H1 (cell line): ENCODE measurements around the gene LRRC18. TPM values are rescaled to one million over a fixed set of nuclear protein-coding genes. Genes with fewer than 3 reads are reported as not detected.

Experiments
- CTCF ChIA-PET: fragments of 300-600 bp; sonication (Branson Sonifier 250); formaldehyde crosslinking; loops from one replicate; lab custom pipeline; 2021; ENCODE audit not compliant: partially characterized antibody; lab: Charles Lee
- POLR2A ChIA-PET: fragments of 300-600 bp; sonication (Branson Sonifier 250); formaldehyde crosslinking; loops from one replicate; lab custom pipeline; 2021; ENCODE audit warnings: inconsistent platforms; ENCODE audit not compliant: partially characterized antibody; lab: Charles Lee
- DNase-seq, 2 experiments: peaks; one replicate each; pipeline versions ENCODE4 v3.0.0 to v3.0.0-alpha.2; 2010 to 2022; ENCODE audit warnings: low spot score in 2 of 2, low read depth in 1 of 2, mixed read lengths in 1 of 2
- FAIRE-seq: peaks from 2 replicates; lab custom pipeline; 2011; peaks lifted over from hg19 to GRCh38; lab: Jason Lieb, UNC
- H2AFZ ChIP-seq: 2 replicates; pipeline ENCODE4 v1.8.1; 2012; ENCODE audit warnings: low read length, inconsistent platforms
- H2AK5ac ChIP-seq: 2 replicates; pipeline ENCODE4 v1.6.1; 2013; ENCODE audit warnings: low read depth, low read length
- H2BK120ac ChIP-seq: replicated peaks from 2 replicates; pipeline ENCODE3; 2013; ENCODE audit warnings: low read depth, low read length, inconsistent platforms
- H2BK12ac ChIP-seq: 2 replicates; pipeline ENCODE4 v1.6.1; 2013; ENCODE audit warnings: low read depth, low read length
- H2BK15ac ChIP-seq: 2 replicates; pipeline ENCODE4 v1.6.1; 2013; ENCODE audit warnings: low read length
- H2BK20ac ChIP-seq: 2 replicates; pipeline ENCODE4 v1.6.1; 2013; ENCODE audit warnings: low read length
- H2BK5ac ChIP-seq: 2 replicates; pipeline ENCODE4 v1.6.1; 2013; ENCODE audit warnings: low read depth, low read length
- H3K14ac ChIP-seq: 2 replicates; pipeline ENCODE4 v1.6.1; 2013; ENCODE audit warnings: inconsistent platforms; ENCODE audit not compliant: insufficient read length
- H3K18ac ChIP-seq: 2 replicates; pipeline ENCODE4 v1.6.1; 2013; ENCODE audit warnings: low read length; ENCODE audit errors: extremely low read depth
- H3K23ac ChIP-seq: 2 replicates; pipeline ENCODE4 v1.6.1; 2013; ENCODE audit warnings: inconsistent platforms; ENCODE audit not compliant: insufficient read length
- H3K23me2 ChIP-seq: 2 replicates; pipeline ENCODE4 v1.6.1; 2013; ENCODE audit warnings: low read depth, low read length
- H3K27ac ChIP-seq: 2 replicates; pipeline ENCODE4 v1.6.1; 2011; ENCODE audit warnings: low read depth, low read length, inconsistent platforms
- H3K27me3 ChIP-seq, 4 experiments: replicated peaks in 1 of 4; 1 replicate in 1 of 4; 2 replicates in 3 of 4; pipeline versions ENCODE4 v1.6.1 to v1.8.1; 2011 to 2013; ENCODE audit warnings: low read length in 3 of 4, mild to moderate bottlenecking in 3 of 4, inconsistent platforms in 2 of 4, mixed read lengths in 2 of 4, moderate library complexity in 1 of 4; ENCODE audit not compliant: control insufficient read depth in 3 of 4, insufficient read depth in 3 of 4; ENCODE audit errors: extremely low read depth in 1 of 4
- H3K36me3 ChIP-seq, 4 experiments: 2 replicates each; pipeline versions ENCODE4 v1.6.1 to v1.8.1; 2011 to 2013; ENCODE audit warnings: mild to moderate bottlenecking in 4 of 4, low read length in 3 of 4, moderate library complexity in 2 of 4, control low read depth in 1 of 4, inconsistent platforms in 1 of 4; ENCODE audit not compliant: insufficient read depth in 4 of 4, control insufficient read depth in 2 of 4
- H3K4ac ChIP-seq: replicated peaks from 2 replicates; pipeline ENCODE3; 2013; ENCODE audit warnings: low read length, low read depth, mixed read lengths, inconsistent platforms; ENCODE audit not compliant: insufficient read length
- H3K4me1 ChIP-seq, 4 experiments: replicated peaks in 1 of 4; 1 replicate in 1 of 4; 2 replicates in 3 of 4; pipeline versions ENCODE4 v1.6.1 to v1.8.1; 2011 to 2013; ENCODE audit warnings: low read length in 3 of 4, inconsistent platforms in 2 of 4, mixed read lengths in 1 of 4; ENCODE audit not compliant: insufficient read depth in 4 of 4, control insufficient read depth in 3 of 4
- H3K4me2 ChIP-seq, 2 experiments: 2 replicates each; pipeline versions ENCODE4 v1.6.1 to v1.8.1; 2011 to 2013; ENCODE audit warnings: low read depth in 2 of 2, low read length in 2 of 2, control low read depth in 1 of 2, inconsistent platforms in 1 of 2, mild to moderate bottlenecking in 1 of 2; ENCODE audit not compliant: insufficient read depth in 1 of 2
- H3K4me3 ChIP-seq, 4 experiments: fragments of 200-600, 300-600 bp in 1 of 4; sonication (generic), shearing (Covaris generic), sonication (Bioruptor Twin) in 1 of 4; 2 replicates each; pipeline versions ENCODE4 v1.5.1 to v1.8.1; 2011 to 2016; ENCODE audit warnings: low read length in 4 of 4, low read depth in 3 of 4, control low read depth in 2 of 4, inconsistent platforms in 2 of 4, mild to moderate bottlenecking in 2 of 4, mixed read lengths in 1 of 4, moderate library complexity in 1 of 4; ENCODE audit not compliant: insufficient read depth in 2 of 4; ENCODE audit errors: extremely low read depth in 1 of 4
- H3K56ac ChIP-seq: replicated peaks from 2 replicates; pipeline ENCODE3; 2013; ENCODE audit warnings: low read depth, mild to moderate bottlenecking, mixed read lengths, low read length, inconsistent platforms; ENCODE audit not compliant: insufficient read length
- H3K79me1 ChIP-seq: 2 replicates; pipeline ENCODE4 v1.6.1; 2013; ENCODE audit warnings: low read depth, low read length, control low read depth
- H3K79me2 ChIP-seq, 2 experiments: 2 replicates each; pipeline versions ENCODE4 v1.6.1 to v1.8.1; 2012 to 2013; ENCODE audit warnings: low read length in 2 of 2, mild to moderate bottlenecking in 2 of 2, inconsistent platforms in 1 of 2; ENCODE audit not compliant: insufficient read depth in 2 of 2, control insufficient read depth in 1 of 2
- H3K9ac ChIP-seq, 4 experiments: replicated peaks in 1 of 4; 1 replicate in 1 of 4; 2 replicates in 3 of 4; pipeline versions ENCODE4 v1.6.1 to v1.8.1; 2011 to 2013; ENCODE audit warnings: low read depth in 3 of 4, low read length in 3 of 4, control low read depth in 2 of 4, mild to moderate bottlenecking in 2 of 4, moderate library complexity in 2 of 4, inconsistent platforms in 1 of 4; ENCODE audit errors: extremely low read depth in 1 of 4
- H3K9me3 ChIP-seq, 2 experiments: 2 replicates each; pipeline versions ENCODE4 v1.6.1 to v1.8.1; 2012 to 2013; ENCODE audit warnings: mild to moderate bottlenecking in 2 of 2, moderate library complexity in 2 of 2, control low read depth in 1 of 2, inconsistent platforms in 1 of 2, low read depth in 1 of 2, low read length in 1 of 2, mixed read lengths in 1 of 2; ENCODE audit not compliant: insufficient read depth in 2 of 2
- H4K20me1 ChIP-seq, 2 experiments: replicated peaks in 1 of 2; 2 replicates each; pipeline versions ENCODE3 to v1.8.1; 2011 to 2013; ENCODE audit warnings: inconsistent platforms in 2 of 2, low read length in 2 of 2, mild to moderate bottlenecking in 1 of 2; ENCODE audit not compliant: insufficient read depth in 2 of 2, control insufficient read depth in 1 of 2
- H4K5ac ChIP-seq: 2 replicates; pipeline ENCODE4 v1.6.1; 2013; ENCODE audit warnings: low read length, low read depth, mixed read lengths, inconsistent platforms; ENCODE audit not compliant: insufficient read length
- H4K8ac ChIP-seq: 2 replicates; pipeline ENCODE4 v1.8.0; 2013; ENCODE audit warnings: mild to moderate bottlenecking, moderate library complexity, low read length, inconsistent platforms; ENCODE audit not compliant: insufficient read depth; ENCODE audit errors: extremely low read depth
- H4K91ac ChIP-seq: replicated peaks from 2 replicates; pipeline ENCODE3; 2013; ENCODE audit warnings: low read length, mixed read lengths, inconsistent platforms; ENCODE audit not compliant: insufficient read length
- EZH2 ChIP-seq: fragments of 200-600 bp; sonication (generic); IDR thresholded peaks from 2 replicates; pipeline ENCODE4 v1.7.1; 2012; ENCODE audit warnings: low read depth, mild to moderate bottlenecking, moderate library complexity, low read length, inconsistent platforms; ENCODE audit not compliant: severe bottlenecking
- JUN ChIP-seq: IDR thresholded peaks from 2 replicates; pipeline ENCODE4 v1.6.1; 2011; ENCODE audit warnings: low read depth, mild to moderate bottlenecking, improper control_type of control experiment, low read length
- NANOG ChIP-seq: IDR thresholded peaks from 2 replicates; pipeline ENCODE4 v1.6.1; 2011; ENCODE audit warnings: low read length, low read depth, mild to moderate bottlenecking, inconsistent platforms; ENCODE audit not compliant: insufficient read depth, poor library complexity, severe bottlenecking
- POLR2A ChIP-seq, 2 experiments: IDR thresholded peaks; 1 replicate in 1 of 2; 2 replicates in 1 of 2; pipeline ENCODE4 v1.6.1; 2011; ENCODE audit warnings: low read depth in 2 of 2, low read length in 2 of 2, mild to moderate bottlenecking in 2 of 2; ENCODE audit errors: control extremely low read depth in 1 of 2
- RBBP5 ChIP-seq: IDR thresholded peaks from 2 replicates; pipeline ENCODE4 v1.7.1; 2012; ENCODE audit warnings: low read depth, mild to moderate bottlenecking, inconsistent platforms, low read length, moderate library complexity, borderline replicate concordance
- SIX5 ChIP-seq: IDR thresholded peaks from 2 replicates; pipeline ENCODE4 v1.6.1; 2011; ENCODE audit warnings: mild to moderate bottlenecking, low read depth, low read length
- WGBS, 2 experiments: shearing (Covaris generic) in 1 of 2; methylation state at CpG; one replicate each; pipeline versions ENCODE4 v1.1.6 to v1.1.7; 2013 to 2015; ENCODE audit warnings: low lambda C conversion rate in 2 of 2, mixed read lengths in 2 of 2, inconsistent platforms in 1 of 2, low coverage in 1 of 2, missing lambda C conversion rate in 1 of 2; ENCODE audit not compliant: insufficient replicate concordance in 2 of 2, insufficient coverage in 1 of 2, insufficient read length in 1 of 2; ENCODE audit errors: extremely low coverage in 1 of 2, missing lambda C conversion rate in 1 of 2; 5-methylcytosine and 5-hydroxymethylcytosine counted together
- polyA plus RNA-seq, 7 experiments: library from polyadenylated mRNA; depleted of rRNA in 3 of 7; stranded (reverse) in 5 of 7; unstranded in 2 of 7; fragments of >200 nt in 5 of 7; fragments of 200-250 nt in 2 of 7; gene quantifications; 1 replicate in 5 of 7; 2 replicates in 1 of 7; 4 replicates in 1 of 7; pipeline versions ENCODE4 v1.2.1 to v1.2.3, GENCODE V29; 2011 to 2013; ENCODE audit warnings: missing spikeins in 2 of 7, mixed read lengths in 2 of 7
- total RNA-seq: library from RNA; stranded (reverse); fragmentation: NEBNext Ultra II Directional; extraction: Animal tissue kit (Norgen Biotek cat#: 25700); gene quantifications from 2 replicates; pipeline ENCODE4 v1.2.1, GENCODE V29; 2021

Gene LRRC18
- total and polyA plus RNA-seq, 2 of the 8 experiments (the other 6 are each of a cell fraction or from before 2014, with no cell fraction given): not detected

DNA sequence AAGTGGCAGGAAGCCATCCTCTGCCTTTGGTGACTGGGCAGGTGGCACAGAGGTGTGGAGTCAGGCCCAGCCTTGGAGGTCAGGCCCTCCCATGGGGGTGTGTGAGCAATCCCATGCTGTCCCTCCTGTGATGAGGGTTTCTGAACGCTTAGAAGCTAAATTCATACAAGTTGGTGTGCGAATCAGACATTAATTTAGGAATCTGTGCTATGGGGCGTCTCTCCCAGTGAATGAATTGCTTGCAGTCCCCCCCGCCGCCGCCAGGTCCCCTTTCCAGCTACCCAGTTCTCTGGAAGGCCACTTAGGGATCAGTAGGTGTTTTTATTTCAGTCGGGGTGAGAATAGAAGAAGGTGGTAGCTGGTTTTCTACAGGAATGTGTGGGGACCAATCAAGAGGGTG lies 37.5 kb downstream of the LRRC18 start:
- H2AFZ ChIP-seq: no peak overlapping the region
- no peaks in the 10 kb centered on the region for H4K20me1 ChIP-seq
- no peak overlapping the region for H4K8ac ChIP-seq
- no peaks in the 10 kb centered on the region; the same call in 1 of the 2 replicates for H3K23me2 ChIP-seq
- DNase-seq (no peak), FAIRE-seq (no peak)
- CTCF ChIA-PET: interaction anchor here (0.8 to 1.5 kb wide), 3 partner anchors 17 to 61 kb away, joined by 3 to 7 read pairs (median 3); no protein-coding TSS in a partner anchor
- H3K4me1 ChIP-seq: no peaks in the 10 kb centered on the region
- no peaks in the 10 kb centered on the region for H3K9me3 ChIP-seq
- no peak overlapping the region for H4K91ac ChIP-seq
- H2BK20ac ChIP-seq: no peak overlapping the region
- H3K9ac ChIP-seq: no peak overlapping the region
- no peaks in the 10 kb centered on the region for H3K79me2 ChIP-seq
- H2BK15ac ChIP-seq: no peak overlapping the region
- H3K79me1 ChIP-seq: no peaks in the 10 kb centered on the region
- no peaks in the 10 kb centered on the region for H3K36me3 ChIP-seq
- H3K23ac ChIP-seq: no peak overlapping the region
- H3K18ac ChIP-seq: no peak overlapping the region
- no peak overlapping the region for H3K14ac ChIP-seq
- H3K4me2 ChIP-seq: no peak overlapping the region
- no peak overlapping the region for H2BK12ac ChIP-seq
- no peak overlapping the region for H3K4ac ChIP-seq
- no peak overlapping the region for H3K4me3 ChIP-seq
- TF ChIP-seq POLR2A (IDR thresholded peaks at IDR 0.05; ENCODE audit: control extremely low read depth in 1 of 2, low read depth in 2 of 2, low read length in 2 of 2) (no peak), JUN (no peak), SIX5 (no peak), EZH2 (no peak), NANOG (no peak), RBBP5 (no peak)
- no peak overlapping the region for H2BK5ac ChIP-seq
- no peak overlapping the region for H2AK5ac ChIP-seq
- H3K27me3 ChIP-seq: no peaks in the 10 kb centered on the region; a peak in 1 of 7 replicates
- H3K56ac ChIP-seq: no peak overlapping the region
- no peak overlapping the region for H4K5ac ChIP-seq
- WGBS, 2 experiments: 89% methylated on average over 7 of the region's 7 CpGs; no CpG with 5 or more reads in 1 of the 2 experiments
- POLR2A ChIA-PET: no interaction called here
- no peak overlapping the region for H3K27ac ChIP-seq
- no peak overlapping the region for H2BK120ac ChIP-seq
